ENCODE results near the gene PACC1.

The PACC1 gene

DNA sequence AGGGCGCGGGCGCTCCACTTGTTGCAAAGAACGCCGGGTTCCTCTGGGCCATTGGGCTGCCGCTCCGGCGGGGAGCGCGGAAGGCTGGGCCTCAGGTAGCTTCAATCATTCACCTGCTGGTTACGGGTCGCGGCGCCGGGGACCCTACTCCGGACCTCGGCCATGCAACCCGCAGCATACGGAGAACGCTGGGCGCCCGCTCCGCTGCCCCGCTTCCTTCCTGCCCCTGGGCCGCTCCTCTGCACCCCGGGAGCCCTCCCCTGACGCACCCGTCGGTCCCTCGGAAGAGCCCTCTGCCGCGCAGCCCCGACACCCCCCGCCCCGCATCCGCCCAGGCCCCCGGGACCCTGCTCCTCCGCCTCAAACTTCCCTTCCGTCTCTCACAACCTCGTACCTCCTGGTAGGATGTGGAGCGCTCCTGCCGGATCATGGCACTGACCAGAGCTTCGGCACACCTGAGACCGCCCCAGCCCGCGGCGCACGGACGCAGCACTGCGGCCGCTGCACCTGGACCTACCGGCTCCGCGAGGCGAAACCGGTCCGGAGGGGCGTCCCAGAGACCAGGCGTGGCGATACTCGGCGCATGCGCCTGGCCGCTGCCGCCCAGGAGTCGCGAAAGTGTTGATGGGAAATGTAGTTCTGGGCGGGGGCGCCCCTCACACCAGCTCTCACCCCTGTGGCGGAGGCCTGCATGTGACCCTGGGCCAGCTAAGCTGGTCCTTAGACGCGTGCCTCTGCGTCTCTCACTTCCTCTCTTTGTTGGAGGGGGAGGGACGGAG is at the start of gene PACC1:
TSS of gene PACC1 (minus strand) at position 559 of the 779 bp plus-strand sequence. CDS start at position 430, 129 bp downstream.
- peak; percentile 86 for DNase-seq

- DNase-seq = no peak
Observed at GRCh38 chr1:212463565-212464285, 49.0 kb upstream of the PACC1 start.

GRCh38 chr1:212461916-212462660 is 47.4 kb upstream of the PACC1 start:
- no peak for DNase-seq

DNA sequence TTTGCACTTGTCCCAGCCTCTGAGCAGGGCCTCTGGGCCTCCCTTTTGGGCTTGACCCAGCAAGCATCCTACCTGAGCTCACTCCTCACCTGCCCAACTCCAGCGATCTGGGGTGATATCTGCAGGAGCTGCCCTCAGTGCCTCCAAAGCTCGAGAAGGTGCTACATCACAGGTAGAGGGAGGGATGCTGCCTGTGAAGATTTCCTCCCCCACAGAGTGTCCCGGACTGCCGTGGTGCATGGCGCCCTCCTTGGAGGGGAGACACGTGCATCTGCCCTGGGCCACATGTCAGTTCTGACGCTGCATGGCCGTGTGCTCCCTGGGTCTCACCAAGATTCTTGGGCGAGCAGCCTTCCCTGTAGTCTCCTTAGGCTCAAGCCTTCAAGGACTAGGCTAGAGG is 45.7 kb upstream of the PACC1 start:
- no peak for DNase-seq

DNA sequence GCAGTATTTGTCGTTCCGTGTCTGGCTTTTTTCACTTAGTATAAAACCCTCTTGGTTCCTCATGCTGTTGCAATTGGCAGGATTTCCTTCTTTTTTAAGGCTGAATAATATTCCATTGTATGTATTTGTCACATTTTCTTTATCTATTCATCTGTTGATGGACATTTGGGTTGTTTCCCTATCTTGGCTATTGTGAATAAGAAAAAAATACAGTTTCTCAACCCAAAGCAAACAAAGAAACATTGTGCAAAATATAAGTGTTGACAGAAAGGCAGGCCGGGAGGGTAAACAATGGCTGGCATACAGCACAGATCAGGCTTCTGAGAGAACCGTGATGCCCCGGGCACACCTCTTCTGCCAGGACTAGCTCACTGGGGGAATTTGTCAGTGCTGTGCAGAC is 45.0 kb upstream of the PACC1 start:
- no peak for DNase-seq

GRCh38 chr1:212458817-212459216 is 44.1 kb upstream of the PACC1 start:
- DNase-seq = no peak

- peak; percentile 49 for DNase-seq
Observed at GRCh38 chr1:212457740-212458338, 43.2 kb upstream of the PACC1 start.

- DNase-seq = peak; percentile 87
Observed at GRCh38 chr1:212455803-212456528, 41.3 kb upstream of the PACC1 start.

- no peak for DNase-seq
Observed at GRCh38 chr1:212455401-212455800, 40.7 kb upstream of the PACC1 start.

GRCh38 chr1:212454741-212455140 is 40.1 kb upstream of the PACC1 start:
- DNase-seq = no peak

GRCh38 chr1:212453156-212453857 is 38.6 kb upstream of the PACC1 start:
- DNase-seq = no peak

DNA sequence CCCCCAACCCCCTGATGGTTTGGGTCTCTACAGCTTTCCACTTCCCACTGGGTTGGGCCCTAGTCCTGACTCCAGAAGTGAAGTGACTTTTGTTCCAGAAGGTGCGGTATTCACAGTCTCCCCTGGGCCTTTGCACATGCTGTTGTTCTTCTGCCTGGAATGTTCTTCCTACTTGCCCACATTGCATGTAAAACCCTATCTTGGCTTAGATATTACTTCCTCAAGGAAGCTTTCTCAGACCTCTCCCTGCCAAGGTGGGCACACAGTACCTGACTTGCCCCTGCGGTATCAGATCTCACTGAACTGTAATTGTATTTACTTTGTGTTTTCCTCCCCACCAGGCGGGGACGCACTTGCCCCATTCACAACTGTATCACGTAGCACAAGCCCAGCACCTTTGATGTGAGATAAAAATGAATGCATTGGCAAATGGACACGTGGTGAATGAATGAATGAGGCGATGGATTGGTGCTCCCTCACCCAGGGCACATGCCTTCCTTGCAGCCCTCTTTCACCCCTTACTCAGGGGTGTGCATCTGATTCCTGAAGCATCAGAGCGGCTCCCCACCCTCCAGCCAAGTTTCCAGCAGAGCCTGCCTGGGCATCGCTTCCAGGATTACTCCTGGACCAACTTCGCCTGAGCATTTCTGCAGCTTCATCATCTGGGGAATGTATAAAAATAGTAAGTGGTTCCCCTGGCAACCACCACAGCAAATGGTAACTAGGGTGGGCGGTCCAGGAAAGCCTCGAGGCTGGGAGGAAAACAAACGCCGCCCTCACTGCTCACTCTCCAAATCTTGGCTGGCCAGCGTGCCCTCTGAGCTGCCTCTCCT is 37.9 kb upstream of the PACC1 start:
- DNase-seq = no peak

DNA sequence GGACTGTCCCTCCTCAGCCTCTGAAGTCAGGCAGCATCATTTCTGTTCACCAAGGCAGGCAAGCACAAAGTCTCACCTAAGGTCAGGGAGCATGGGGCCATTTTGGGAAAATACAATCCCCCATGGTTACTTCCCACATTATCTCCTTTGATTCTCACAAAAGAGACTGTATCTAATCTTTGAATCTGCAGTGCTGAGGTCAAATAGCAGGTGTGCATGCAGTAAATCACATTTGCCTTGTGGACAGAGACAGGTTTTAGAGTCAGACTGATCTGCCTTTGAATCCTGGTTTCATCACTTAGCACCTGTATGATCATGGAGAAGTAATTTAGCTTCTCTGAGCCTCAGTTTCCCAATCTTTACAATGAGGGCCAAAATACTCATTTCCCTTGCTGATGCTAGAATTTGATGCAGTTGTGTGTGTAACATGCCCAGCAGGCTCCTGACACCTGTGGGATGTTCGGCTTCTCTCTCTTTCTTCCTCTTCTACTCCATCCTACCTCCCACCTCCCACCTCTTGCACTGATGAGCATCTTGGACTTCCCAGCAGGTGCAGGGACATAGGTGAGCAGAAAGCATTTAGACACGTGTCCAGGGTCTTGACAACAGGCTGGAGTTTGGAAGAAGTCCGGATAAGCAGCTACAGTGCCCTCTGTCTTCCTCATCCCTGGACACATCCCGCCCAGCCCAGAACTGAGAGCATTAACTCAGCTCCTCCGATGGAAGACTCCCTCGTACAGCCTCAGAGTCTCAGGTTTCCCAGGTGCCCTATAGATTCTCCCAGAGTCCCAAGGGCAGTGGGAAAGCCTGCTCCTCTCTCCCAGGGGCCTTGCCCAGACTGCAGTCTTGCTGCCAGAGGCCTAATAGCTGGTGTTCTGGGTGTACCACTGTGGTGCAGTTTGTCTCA is 37.0 kb upstream of the PACC1 start:
- no peak for DNase-seq

- DNase-seq = no peak
Observed at GRCh38 chr1:212450331-212450881, 35.7 kb upstream of the PACC1 start.

DNA sequence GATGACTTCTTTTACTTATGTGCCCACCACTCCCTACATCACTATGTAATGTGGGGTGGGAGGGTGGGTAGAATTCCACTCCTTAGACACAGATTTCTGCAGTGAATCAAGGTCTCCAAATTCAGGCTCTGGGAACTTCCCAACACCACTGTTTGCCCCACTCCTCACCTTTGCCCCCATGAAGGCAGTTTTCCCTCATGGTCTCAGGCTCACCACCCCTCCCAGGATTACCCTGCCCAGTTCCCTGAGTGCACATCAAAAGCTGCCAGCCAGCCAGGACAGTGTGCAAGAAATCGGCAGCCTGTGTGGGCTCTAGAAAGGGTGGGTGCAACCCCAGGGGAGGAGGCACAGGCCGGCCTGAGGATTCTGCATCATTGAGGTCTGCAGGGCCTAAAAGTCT is 32.8 kb upstream of the PACC1 start:
- DNase-seq = no peak

DNA sequence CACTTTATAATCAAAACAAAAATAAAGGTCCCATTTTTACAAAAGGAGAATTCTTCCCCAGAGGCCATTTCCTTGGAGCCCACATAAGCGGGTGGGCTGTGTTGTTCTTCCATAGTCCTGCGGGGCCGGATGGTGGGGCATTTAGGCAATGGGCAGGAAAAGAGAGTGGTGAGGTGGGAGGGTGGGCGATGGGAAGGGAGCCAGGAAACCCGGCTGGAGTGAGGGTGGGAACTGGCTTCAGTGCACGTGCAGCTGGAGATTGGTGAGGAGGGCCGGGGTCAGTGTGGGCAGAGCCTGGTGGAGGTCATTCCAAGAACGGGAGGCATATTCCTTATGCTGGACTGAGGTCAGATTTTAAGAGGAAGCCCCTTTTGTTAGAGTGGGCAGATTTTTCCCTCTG is 31.6 kb upstream of the PACC1 start:
- no peak for DNase-seq

- no peak for DNase-seq
Observed at GRCh38 chr1:212442408-212442807, 27.7 kb upstream of the PACC1 start.

- DNase-seq = no peak
Observed at GRCh38 chr1:212440419-212440818, 25.7 kb upstream of the PACC1 start.

GRCh38 chr1:212438831-212439237 is 24.1 kb upstream of the PACC1 start:
- DNase-seq = no peak
